IMR-90 (cell line): ENCODE results near the gene TDRD6. TPM values are rescaled to one million over a fixed set of nuclear protein-coding genes. Genes with fewer than 3 reads are reported as not detected.

Source experiments
- ATAC-seq: fragments of 200-7000 bp; cut with Tn5 transposase; 2 replicates; pipeline ENCODE4 v1.9.1; 2020; ENCODE audit warnings: low read depth, mild to moderate bottlenecking, moderate library complexity
- BruUV-seq: library from RNA; stranded (reverse); fragments of 400-500 nt; replicated peaks from 2 replicates; lab custom pipeline; 2021; lab: Mats Ljungman, UMichigan
- CTCF ChIA-PET: fragments of 300-600 bp; formaldehyde crosslinking; extraction: SDS; loops from one replicate; lab custom pipeline; 2021; ENCODE audit warnings: antibody characterized with exemption; lab: Yijun Ruan, JAX
- POLR2A ChIA-PET: fragments of 300-600 bp; sonication (Branson Sonifier 250); formaldehyde crosslinking; loops from one replicate; lab custom pipeline; 2022; ENCODE audit warnings: antibody characterized with exemption; ENCODE audit not compliant: unreplicated experiment; lab: Charles Lee
- DNase-seq: peaks from one replicate; pipeline ENCODE4 v3.0.0; 2013
- H2AFZ ChIP-seq: replicated peaks from 2 replicates; pipeline ENCODE3; 2013; ENCODE audit warnings: low read length, mild to moderate bottlenecking; ENCODE audit not compliant: poor library complexity
- H2AK5ac ChIP-seq: 2 replicates; pipeline ENCODE4 v1.6.1; 2013; ENCODE audit warnings: low read depth, low read length, inconsistent platforms
- H2AK9ac ChIP-seq: replicated peaks from 2 replicates; pipeline ENCODE3; 2013; ENCODE audit warnings: mild to moderate bottlenecking, low read depth, low read length, moderate library complexity; ENCODE audit not compliant: poor library complexity
- H2BK120ac ChIP-seq: 2 replicates; pipeline ENCODE4 v1.6.1; 2013; ENCODE audit warnings: low read depth, low read length, inconsistent platforms
- H2BK15ac ChIP-seq: 3 replicates; pipeline ENCODE4 v1.6.1; 2013; ENCODE audit warnings: low read depth, low read length, inconsistent platforms
- H2BK20ac ChIP-seq: 2 replicates; pipeline ENCODE4 v1.6.1; 2013; ENCODE audit warnings: low read depth, mild to moderate bottlenecking, inconsistent platforms, low read length, moderate library complexity
- H2BK5ac ChIP-seq: 2 replicates; pipeline ENCODE4 v1.6.1; 2013; ENCODE audit warnings: mild to moderate bottlenecking, low read depth, low read length, inconsistent platforms; ENCODE audit not compliant: poor library complexity, severe bottlenecking
- H3K14ac ChIP-seq: replicated peaks from 2 replicates; pipeline ENCODE4 v1.6.1; 2013; ENCODE audit warnings: low read depth, low read length, inconsistent platforms
- H3K18ac ChIP-seq: 2 replicates; pipeline ENCODE4 v1.6.1; 2013; ENCODE audit warnings: low read depth, low read length, control low read depth
- H3K23ac ChIP-seq: 2 replicates; pipeline ENCODE4 v1.6.1; 2013; ENCODE audit warnings: low read depth, low read length, inconsistent platforms
- H3K27ac ChIP-seq: 2 replicates; pipeline ENCODE4 v1.5.1; 2013; ENCODE audit warnings: mild to moderate bottlenecking, control low read depth, low read length; ENCODE audit not compliant: insufficient read depth
- H3K27me3 ChIP-seq: 2 replicates; pipeline ENCODE4 v1.6.1; 2013; ENCODE audit warnings: low read length; ENCODE audit not compliant: control insufficient read depth, insufficient read depth
- H3K36me3 ChIP-seq: 2 replicates; pipeline ENCODE4 v1.6.1; 2013; ENCODE audit warnings: low read length, mixed read lengths; ENCODE audit not compliant: control insufficient read depth, insufficient read depth
- H3K4ac ChIP-seq: 2 replicates; pipeline ENCODE4 v1.6.1; 2013; ENCODE audit warnings: low read depth, low read length, inconsistent platforms
- H3K4me1 ChIP-seq: 2 replicates; pipeline ENCODE4 v1.6.1; 2013; ENCODE audit warnings: low read length, mixed read lengths; ENCODE audit not compliant: control insufficient read depth, insufficient read depth
- H3K4me2 ChIP-seq: 2 replicates; pipeline ENCODE4 v1.6.1; 2013; ENCODE audit warnings: low read depth, mild to moderate bottlenecking, control low read depth, low read length, moderate library complexity
- H3K4me3 ChIP-seq: 2 replicates; pipeline ENCODE4 v1.5.1; 2013; ENCODE audit warnings: low read depth, mild to moderate bottlenecking, control low read depth, low read length, moderate library complexity; ENCODE audit not compliant: insufficient read depth
- H3K56ac ChIP-seq: 2 replicates; pipeline ENCODE4 v1.6.1; 2013; ENCODE audit warnings: low read length, inconsistent platforms; ENCODE audit not compliant: insufficient read depth; ENCODE audit errors: extremely low read depth
- H3K79me1 ChIP-seq, 2 experiments: 2 replicates each; pipeline ENCODE4 v1.6.1; 2013; ENCODE audit warnings: low read length in 2 of 2, inconsistent platforms in 1 of 2, low read depth in 1 of 2
- H3K9ac ChIP-seq: 2 replicates; pipeline ENCODE4 v1.6.1; 2013; ENCODE audit warnings: low read depth, low read length, control low read depth
- H3K9me1 ChIP-seq: 2 replicates; pipeline ENCODE4 v1.6.1; 2013; ENCODE audit warnings: low read length, inconsistent platforms; ENCODE audit not compliant: insufficient read depth
- H3K9me3 ChIP-seq: 2 replicates; pipeline ENCODE4 v1.6.1; 2013; ENCODE audit warnings: low read length; ENCODE audit not compliant: control insufficient read depth, insufficient read depth
- H4K20me1 ChIP-seq: 2 replicates; pipeline ENCODE4 v1.6.1; 2013; ENCODE audit warnings: low read length, inconsistent platforms; ENCODE audit not compliant: insufficient read depth
- H4K5ac ChIP-seq: 2 replicates; pipeline ENCODE4 v1.6.1; 2013; ENCODE audit warnings: mild to moderate bottlenecking, low read depth, low read length, control low read depth
- H4K8ac ChIP-seq, 2 experiments: 2 replicates each; pipeline ENCODE4 v1.6.1; 2013; ENCODE audit warnings: low read depth in 2 of 2, low read length in 2 of 2, control low read depth in 1 of 2, inconsistent platforms in 1 of 2
- H4K91ac ChIP-seq: 2 replicates; pipeline ENCODE4 v1.6.1; 2013; ENCODE audit warnings: low read depth, low read length, inconsistent platforms; ENCODE audit not compliant: insufficient read depth
- BHLHE40 ChIP-seq: fragments of 150-350 bp; IDR thresholded peaks from 2 replicates; pipeline ENCODE4 v1.6.1; 2016; ENCODE audit warnings: mild to moderate bottlenecking, low read depth, low read length
- CHD1 ChIP-seq: IDR thresholded peaks from 2 replicates; pipeline ENCODE4 v1.6.1; 2012; ENCODE audit warnings: low read depth, low read length, improper control_type of control experiment
- CTCF ChIP-seq: conservative IDR thresholded peaks from 2 replicates; pipeline ENCODE4 v1.5.1; 2012; ENCODE audit warnings: mild to moderate bottlenecking, low read depth, low read length, improper control_type of control experiment
- ELK1 ChIP-seq: fragments of 150-350 bp; IDR thresholded peaks from 2 replicates; pipeline ENCODE4 v1.6.1; 2016; ENCODE audit warnings: low read depth, mild to moderate bottlenecking, low read length, moderate library complexity, borderline replicate concordance
- FOS ChIP-seq: fragments of 150-350 bp; IDR thresholded peaks from 2 replicates; pipeline ENCODE4 v1.6.1; 2016; ENCODE audit warnings: low read depth, low read length
- MAZ ChIP-seq: IDR thresholded peaks from 2 replicates; pipeline ENCODE4 v1.6.1; 2012; ENCODE audit warnings: low read depth, mild to moderate bottlenecking, low read length, improper control_type of control experiment, moderate library complexity, borderline replicate concordance
- MXI1 ChIP-seq: IDR thresholded peaks from 2 replicates; pipeline ENCODE4 v1.6.1; 2012; ENCODE audit warnings: low read depth, mild to moderate bottlenecking, low read length, moderate library complexity, borderline replicate concordance
- NFE2L2 ChIP-seq: fragments of 150-350 bp; IDR thresholded peaks from 2 replicates; pipeline ENCODE4 v1.6.1; 2016; ENCODE audit warnings: low read depth, mild to moderate bottlenecking, low read length
- POLR2A ChIP-seq: IDR thresholded peaks from 2 replicates; pipeline ENCODE4 v1.6.1; 2012; ENCODE audit warnings: mild to moderate bottlenecking, low read depth, low read length
- RAD21 ChIP-seq: IDR thresholded peaks from 2 replicates; pipeline ENCODE4 v1.6.1; 2012; ENCODE audit warnings: low read length, improper control_type of control experiment
- RCOR1 ChIP-seq: IDR thresholded peaks from 2 replicates; pipeline ENCODE4 v1.6.1; 2012; ENCODE audit warnings: mild to moderate bottlenecking, low read length, improper control_type of control experiment; ENCODE audit not compliant: insufficient replicate concordance
- RFX5 ChIP-seq: IDR thresholded peaks from 2 replicates; pipeline ENCODE4 v1.8.0; 2012; ENCODE audit warnings: low read depth, mild to moderate bottlenecking, low read length, moderate library complexity
- SMC3 ChIP-seq: fragments of 150-350 bp; IDR thresholded peaks from 2 replicates; pipeline ENCODE4 v1.6.1; 2016; ENCODE audit warnings: low read depth, mild to moderate bottlenecking, antibody characterized with exemption, low read length, moderate library complexity
- USF2 ChIP-seq: fragments of 150-350 bp; IDR thresholded peaks from 2 replicates; pipeline ENCODE4 v1.6.1; 2017; ENCODE audit warnings: mild to moderate bottlenecking, antibody characterized with exemption, low read length, low read depth
- WGBS, 2 experiments: methylation state at CpG; one replicate each; pipeline versions ENCODE4 v1.1.5 to v1.1.7; 2013; ENCODE audit warnings: missing lambda C conversion rate in 2 of 2; ENCODE audit not compliant: insufficient read length in 1 of 2; ENCODE audit errors: extremely low coverage in 2 of 2; 5-methylcytosine and 5-hydroxymethylcytosine counted together
- dilution Hi-C: fragments of 300-500 bp; cut with HindIII; formaldehyde crosslinking; loops from one replicate; pipeline ENCODE4 v1.14.3; 2018; ENCODE audit warnings: low sequenced_read_pairs; ENCODE audit not compliant: unreplicated experiment
- in situ Hi-C: fragments of 300-500 bp; cut with MboI; formaldehyde crosslinking; loops from 3 replicates; pipeline ENCODE4 v1.14.3; 2019; ENCODE audit warnings: low sequenced_read_pairs, inconsistent platforms, mixed read lengths
- intact Hi-C: fragments of 100-400 bp; cut with micrococcal nuclease; formaldehyde crosslinking; loops from 2 replicates; pipeline ENCODE4 v1.10.0; 2022
- polyA plus RNA-seq, 3 experiments: library from polyadenylated mRNA; depleted of rRNA; stranded (reverse); fragments of >200 nt; gene quantifications; 2 replicates each; pipeline ENCODE4 v1.2.3, GENCODE V29; 2012; ENCODE audit warnings: low replicate concordance in 1 of 3
- total RNA-seq: library from RNA; depleted of rRNA; stranded (reverse); fragments of >200 nt; gene quantifications from 2 replicates; pipeline ENCODE4 v1.2.3, GENCODE V29; 2012

The TDRD6 gene
- total and polyA plus RNA-seq, 2 of the 4 experiments (the other 2 are of a cell fraction) = not detected

- Histone ChIP-seq H2AFZ (no peak overlapping the region), H4K5ac (no peak overlapping the region), H2BK120ac (no peak overlapping the region), H3K9ac (no peak overlapping the region), H3K27me3 (no peaks in the 10 kb centered on the region), H2BK15ac (no peak overlapping the region), H3K9me3 (no peaks in the 10 kb centered on the region), H3K4ac (no peak overlapping the region), H3K4me2 (no peak overlapping the region), H3K18ac (no peak overlapping the region), H3K4me3 (no peak overlapping the region), H2AK5ac (no peak overlapping the region), H3K36me3 (no peaks in the 10 kb centered on the region), H3K9me1 (no peaks in the 10 kb centered on the region), H3K4me1 (no peaks in the 10 kb centered on the region), H3K14ac (no peak overlapping the region), H3K23ac (no peak overlapping the region), H2BK20ac (no peak overlapping the region), H4K20me1 (no peaks in the 10 kb centered on the region), H3K27ac (no peak overlapping the region), H3K56ac (no peak overlapping the region), H3K79me1 (no peaks in the 10 kb centered on the region), H2AK9ac (no peak overlapping the region), H2BK5ac (no peak overlapping the region), H4K91ac (no peak overlapping the region), H4K8ac (no peak overlapping the region)
- no CpG with 5 or more reads among the region's 3 CpGs for WGBS, 2 experiments
- intact Hi-C loops = no loop called here
- in situ Hi-C loops = no loop called here
- no TSS peak for BruUV-seq
- TF ChIP-seq POLR2A (no peak), CTCF (no peak), RCOR1 (no peak), RAD21 (no peak), USF2 (no peak), NFE2L2 (no peak), CHD1 (no peak), FOS (no peak), RFX5 (no peak), MXI1 (no peak), SMC3 (no peak), MAZ (no peak), BHLHE40 (no peak), ELK1 (no peak)
- no peak for ATAC-seq
- POLR2A ChIA-PET = no interaction called here
- DNase-seq = no peak
- dilution Hi-C loops = no loop called here
- CTCF ChIA-PET = no interaction called here
Measured at GRCh38 chr6:46751658-46752057, 64.0 kb downstream of the TDRD6 start.
